CD14-positive monocyte (primary cell): Measurements from ENCODE around the gene RNASEL. TPM values are rescaled to one million over a fixed set of nuclear protein-coding genes. Genes with fewer than 3 reads are reported as not detected.
A peak's percentile ranks its signal among the peaks of the same experiment; 100 is the strongest.

ENCODE experiments used
- DNase-seq, 3 donors: peaks; one replicate each; pipeline ENCODE4 v3.0.0-alpha.2; 2011 to 2022
- H2AFZ ChIP-seq: 2 replicates; pipeline ENCODE4 v1.6.0; 2012; ENCODE audit warnings: mild to moderate bottlenecking, low read depth, low read length, inconsistent platforms; ENCODE audit not compliant: insufficient read depth, poor library complexity, severe bottlenecking
- H3K27ac ChIP-seq, 2 donors: 1 replicate in 1 of 2; 2 replicates in 1 of 2; pipeline ENCODE4 v1.5.1; 2012 to 2013; ENCODE audit warnings: low read length in 2 of 2, control low read depth in 1 of 2, inconsistent platforms in 1 of 2, low read depth in 1 of 2, mild to moderate bottlenecking in 1 of 2
- H3K27me3 ChIP-seq, 2 donors: one replicate each; pipeline versions ENCODE4 v1.6.0 to v1.6.1; 2011 to 2013; ENCODE audit warnings: low read length in 2 of 2; ENCODE audit not compliant: control insufficient read depth in 2 of 2, insufficient read depth in 2 of 2
- H3K36me3 ChIP-seq, 2 donors: replicated peaks in 1 of 2; 1 replicate in 1 of 2; 2 replicates in 1 of 2; pipeline versions ENCODE4 v1.5.1 to v1.6.1; 2012 to 2013; ENCODE audit warnings: low read length in 2 of 2, control low read depth in 1 of 2, inconsistent platforms in 1 of 2, mild to moderate bottlenecking in 1 of 2; ENCODE audit not compliant: insufficient read depth in 2 of 2, control insufficient read depth in 1 of 2
- H3K4me1 ChIP-seq, 2 donors: 1 replicate in 1 of 2; 2 replicates in 1 of 2; pipeline versions ENCODE4 v1.5.1 to v1.6.1; 2012 to 2013; ENCODE audit warnings: low read length in 2 of 2, control low read depth in 1 of 2, inconsistent platforms in 1 of 2, mild to moderate bottlenecking in 1 of 2, moderate library complexity in 1 of 2; ENCODE audit not compliant: insufficient read depth in 2 of 2, control insufficient read depth in 1 of 2
- H3K4me2 ChIP-seq: replicated peaks from 2 replicates; pipeline ENCODE3; 2012; ENCODE audit warnings: low read length, moderate library complexity, mild to moderate bottlenecking; ENCODE audit not compliant: poor library complexity, severe bottlenecking; ENCODE audit errors: extremely low read depth
- H3K4me3 ChIP-seq, 3 experiments: fragments of 200-600 bp in 1 of 3; sonication (generic) in 1 of 3; replicated peaks in 1 of 3; 1 replicate in 2 of 3; 2 replicates in 1 of 3; pipeline ENCODE4 v1.5.1; 2011 to 2013; ENCODE audit warnings: low read length in 3 of 3, mild to moderate bottlenecking in 3 of 3, control low read depth in 2 of 3, low read depth in 2 of 3, inconsistent platforms in 1 of 3, moderate library complexity in 1 of 3
- H3K79me2 ChIP-seq: 2 replicates; pipeline ENCODE4 v1.6.0; 2012; ENCODE audit warnings: mild to moderate bottlenecking, control low read depth, inconsistent platforms, low read length, moderate library complexity; ENCODE audit not compliant: insufficient read depth
- H3K9ac ChIP-seq: 2 replicates; pipeline ENCODE4 v1.6.0; 2017; ENCODE audit warnings: low read length, mild to moderate bottlenecking; ENCODE audit not compliant: insufficient read depth, poor library complexity, severe bottlenecking
- H3K9me3 ChIP-seq, 2 donors: replicated peaks in 1 of 2; 1 replicate in 1 of 2; 2 replicates in 1 of 2; pipeline versions ENCODE4 v1.5.1 to v1.6.1; 2012 to 2013; ENCODE audit warnings: low read length in 2 of 2, control low read depth in 1 of 2; ENCODE audit not compliant: control insufficient read depth in 1 of 2, insufficient read depth in 1 of 2
- H4K20me1 ChIP-seq: 2 replicates; pipeline ENCODE4 v1.6.0; 2012; ENCODE audit warnings: mild to moderate bottlenecking, low read length, control low read depth, moderate library complexity; ENCODE audit not compliant: insufficient read depth
- H3K27ac Mint-ChIP-seq, 7 donors: one replicate each; pipeline ENCODE4 v1.8.0; 2020; ENCODE audit warnings: mild to moderate bottlenecking in 7 of 7, mixed read lengths in 7 of 7, moderate library complexity in 6 of 7, inconsistent platforms in 2 of 7
- H3K27me3 Mint-ChIP-seq, 3 donors: one replicate each; pipeline ENCODE4 v1.8.0; 2021 to 2022; ENCODE audit warnings: low read depth in 3 of 3, mild to moderate bottlenecking in 3 of 3, mixed read lengths in 3 of 3, moderate library complexity in 3 of 3, inconsistent platforms in 1 of 3
- H3K36me3 Mint-ChIP-seq, 2 donors: one replicate each; pipeline ENCODE4 v1.8.0; 2020; ENCODE audit warnings: mixed read lengths in 2 of 2, inconsistent platforms in 1 of 2, mild to moderate bottlenecking in 1 of 2
- H3K4me1 Mint-ChIP-seq: one replicate; pipeline ENCODE4 v1.8.0; 2020; ENCODE audit warnings: mild to moderate bottlenecking, mixed read lengths
- H3K4me3 Mint-ChIP-seq, 2 donors: one replicate each; pipeline ENCODE4 v1.8.0; 2020; ENCODE audit warnings: mild to moderate bottlenecking in 2 of 2, mixed read lengths in 2 of 2, moderate library complexity in 1 of 2
- H3K9me3 Mint-ChIP-seq, 7 donors: one replicate each; pipeline ENCODE4 v1.8.0; 2020 to 2022; ENCODE audit warnings: mixed read lengths in 7 of 7, mild to moderate bottlenecking in 6 of 7, moderate library complexity in 6 of 7, inconsistent platforms in 2 of 7
- CTCF ChIP-seq: fragments of 200-600 bp; IDR thresholded peaks from one replicate; pipeline ENCODE4 v1.8.0; 2022; ENCODE audit warnings: antibody characterized with exemption, mild to moderate bottlenecking
- WGBS: methylation state at CpG from one replicate; pipeline ENCODE4 v1.1.5; 2013; ENCODE audit warnings: missing lambda C conversion rate; ENCODE audit not compliant: insufficient coverage; 5-methylcytosine and 5-hydroxymethylcytosine counted together
- intact Hi-C, 2 donors: fragments of 100-400 bp; cut with micrococcal nuclease; formaldehyde crosslinking; loops; one replicate each; pipeline versions ENCODE4 v1.15.0 to v1.15.1; 2023
- polyA plus RNA-seq, 3 donors: library from polyadenylated mRNA; depleted of rRNA in 1 of 3; unstranded in 2 of 3; stranded (reverse) in 1 of 3; fragments of 300-500 nt in 2 of 3; fragments of >200 nt in 1 of 3; fragmentation: Illumina TruSeq in 2 of 3; gene quantifications; 1 replicate in 2 of 3; 2 replicates in 1 of 3; pipeline ENCODE4 v1.2.3, GENCODE V29; 2012 to 2021

RNASEL gene
- polyA plus RNA-seq, 3 donors: 6.9 to 12.3 (median 7.9) TPM

- Histone ChIP-seq H3K9ac (no peak overlapping the region), H4K20me1 (no peaks in the 10 kb centered on the region), H3K4me2 (peak overlapping the region; percentile 74), H3K9me3 (no peaks in the 10 kb centered on the region), H3K36me3 (no peaks in the 10 kb centered on the region), H3K4me3 (peak overlapping the region in 2 of 3 experiments; percentile 5 to 68), H3K4me1 (peaks cover 11 to 13% of the 10 kb centered on the region in 2 donors), H3K27ac (no peak overlapping the region), H3K27me3 (peaks cover 13 to 45% of the 10 kb centered on the region in 2 donors), H2AFZ (peak overlapping the region; percentile 70), H3K79me2 (no peaks in the 10 kb centered on the region)
- Mint-ChIP-seq H3K27ac (peak overlapping the region in 1 of 7 donors; percentile 33), H3K4me1 (peaks cover 21% of the 10 kb centered on the region), H3K36me3 (peaks cover 0 to 3% of the 10 kb centered on the region in 2 donors), H3K9me3 (peaks cover 0 to 2% (median 0%) of the 10 kb centered on the region in 7 donors), H3K4me3 (peak overlapping the region in 1 of 2 donors; percentile 77), H3K27me3 (peaks cover 9 to 20% (median 19%) of the 10 kb centered on the region in 3 donors)
- no peak for TF ChIP-seq CTCF
- 3% methylated on average over 9 of the region's 12 CpGs for WGBS
- DNase-seq: no peak
- intact Hi-C loops: loop anchor here (5.0 to 10.0 kb wide), 3 partner anchors 179 to 519 kb away; partner anchors contain the start of gene NPL (in 1 of the 2)
These were observed 14.7 kb upstream of the RNASEL start for GRCh38 chr1:182603646-182604174.

GRCh38 chr1:182602935-182603645 is 14.0 kb upstream of the RNASEL start:
- no peaks in the 10 kb centered on the region for H3K36me3 ChIP-seq
- Mint-ChIP-seq H3K4me3 (no peak overlapping the region), H3K36me3 (peaks cover 0 to 3% of the 10 kb centered on the region in 2 donors), H3K9me3 (peaks cover 0 to 2% (median 0%) of the 10 kb centered on the region in 7 donors), H3K27me3 (peaks cover 9 to 18% (median 17%) of the 10 kb centered on the region in 3 donors), H3K4me1 (peaks cover 26% of the 10 kb centered on the region), H3K27ac (no peak overlapping the region)
- H3K9me3 ChIP-seq: no peaks in the 10 kb centered on the region
- H4K20me1 ChIP-seq: no peaks in the 10 kb centered on the region
- H3K27ac ChIP-seq: no peak overlapping the region
- 90% methylated on average over 7 of the region's 10 CpGs for WGBS
- TF ChIP-seq CTCF: no peak
- H3K4me1 ChIP-seq: peaks cover 11 to 13% of the 10 kb centered on the region in 2 donors
- no peaks in the 10 kb centered on the region for H3K79me2 ChIP-seq
- peaks cover 13 to 45% of the 10 kb centered on the region in 2 donors for H3K27me3 ChIP-seq
- H3K4me2 ChIP-seq: no peak overlapping the region
- no peak overlapping the region for H2AFZ ChIP-seq
- no peak overlapping the region for H3K9ac ChIP-seq
- H3K4me3 ChIP-seq: no peak overlapping the region
- DNase-seq: no peak
- intact Hi-C loops: loop anchor here (5.0 to 10.0 kb wide), 3 partner anchors 179 to 518 kb away; partner anchors contain the start of gene NPL (in 1 of the 2)
